GM18868 (cell line): Measurements from ENCODE around the gene OVAAL.

Experiments
- ATAC-seq: cut with Tn5 transposase; IDR thresholded peaks from one replicate; pipeline ENCODE4 v1.9.1; 2021; ENCODE audit warnings: mild to moderate bottlenecking, moderate library complexity; ENCODE audit not compliant: unreplicated experiment

The OVAAL gene

GRCh38 chr1:180568184-180568583, 9.4 kb downstream of the OVAAL start:
- ATAC-seq, result no peak

- ATAC-seq, result no peak
These were observed 12.5 kb downstream of the OVAAL start for GRCh38 chr1:180571060-180571831.

GRCh38 chr1:180571832-180572636, 13.3 kb downstream of the OVAAL start:
- ATAC-seq, result no peak

- ATAC-seq, result no peak
These were observed 14.0 kb downstream of the OVAAL start for GRCh38 chr1:180572760-180573159.

GRCh38 chr1:180574031-180574713, 15.4 kb downstream of the OVAAL start:
- ATAC-seq, result no peak

GRCh38 chr1:180577361-180577760, 18.6 kb downstream of the OVAAL start:
- ATAC-seq, result no peak

- ATAC-seq, result no peak
These were observed 21.3 kb downstream of the OVAAL start for GRCh38 chr1:180579961-180580611.

GRCh38 chr1:180581635-180582039, 22.9 kb downstream of the OVAAL start:
- no peak for ATAC-seq

- no peak for ATAC-seq
These were observed 26.1 kb downstream of the OVAAL start for GRCh38 chr1:180584869-180585268.

- no peak for ATAC-seq
These were observed 27.2 kb downstream of the OVAAL start for GRCh38 chr1:180585994-180586359.

- no peak for ATAC-seq
These were observed 27.9 kb downstream of the OVAAL start for GRCh38 chr1:180586671-180587155.

- no peak for ATAC-seq
These were observed 29.4 kb downstream of the OVAAL start for GRCh38 chr1:180588121-180588520.

- ATAC-seq, result no peak
These were observed 32.1 kb downstream of the OVAAL start for GRCh38 chr1:180590889-180591288.

GRCh38 chr1:180593382-180593781, 34.6 kb downstream of the OVAAL start:
- ATAC-seq, result no peak

- no peak for ATAC-seq
These were observed 36.0 kb downstream of the OVAAL start for GRCh38 chr1:180594723-180595122.

GRCh38 chr1:180595966-180596365, 37.2 kb downstream of the OVAAL start:
- ATAC-seq, result no peak

- ATAC-seq, result no peak
These were observed 38.8 kb downstream of the OVAAL start for GRCh38 chr1:180597520-180597919.

GRCh38 chr1:180598333-180598974, 39.7 kb downstream of the OVAAL start:
- ATAC-seq, result no peak

- no peak for ATAC-seq
These were observed 41.6 kb downstream of the OVAAL start for GRCh38 chr1:180600343-180600742.

GRCh38 chr1:180601512-180601911, 42.7 kb downstream of the OVAAL start:
- ATAC-seq, result no peak
